ENCODE data around the gene NR6A1.

Gene NR6A1

DNA sequence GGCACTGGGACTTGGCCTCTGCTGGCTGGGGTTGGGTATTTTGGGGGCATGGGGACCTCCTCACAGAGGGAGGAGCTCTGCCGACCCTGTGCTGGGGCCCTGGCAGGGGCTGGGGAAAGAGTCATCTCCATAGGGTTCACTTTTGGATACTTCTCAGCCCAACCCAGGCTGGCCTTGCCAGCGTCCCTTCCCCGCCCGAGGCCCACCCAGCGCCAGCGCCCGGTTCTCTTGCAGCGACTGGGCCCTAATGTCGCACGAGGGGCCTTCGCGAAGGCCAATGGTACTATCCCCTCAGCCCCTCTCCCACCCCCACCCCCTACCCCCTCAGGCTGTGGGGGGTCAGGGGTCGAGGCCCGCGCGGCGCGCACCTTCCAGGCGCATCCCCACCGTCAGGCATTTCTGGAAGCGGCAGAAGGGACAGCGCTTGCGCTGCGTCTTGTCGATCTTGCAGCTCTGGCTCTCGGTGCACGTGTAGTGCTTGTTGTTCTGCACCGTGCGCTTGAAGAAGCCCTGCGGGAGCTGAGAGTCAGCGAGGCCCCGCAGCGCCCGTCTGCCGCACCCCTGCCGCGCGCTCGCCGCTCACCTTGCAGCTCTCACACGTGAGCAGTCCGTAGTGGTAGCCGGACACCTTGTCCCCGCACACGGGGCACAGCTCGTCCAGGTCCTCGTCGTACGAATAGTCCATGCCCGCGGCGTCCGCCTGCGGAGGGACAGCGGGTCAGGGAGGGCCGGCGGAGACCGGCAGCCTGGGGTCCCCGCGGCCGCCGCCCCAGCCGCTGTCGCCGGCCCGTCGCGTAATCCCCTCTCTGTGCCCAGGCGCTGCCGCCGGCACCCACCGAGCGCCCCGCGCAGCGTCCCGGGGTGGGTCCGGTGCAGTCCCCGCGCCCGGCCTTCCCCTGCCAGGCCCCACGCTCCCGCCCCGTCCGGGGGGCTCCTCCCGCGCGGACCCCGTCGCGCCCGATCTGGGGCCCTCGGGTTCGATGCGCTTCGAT is 268.1 kb downstream of the NR6A1 start:
- no peak overlapping the region for H3K27ac ChIP-seq
- no peaks in the 10 kb centered on the region for H3K9me3 ChIP-seq (ENCODE audit: control insufficient read depth, low read length)
- TF ChIP-seq, protein P1, sequence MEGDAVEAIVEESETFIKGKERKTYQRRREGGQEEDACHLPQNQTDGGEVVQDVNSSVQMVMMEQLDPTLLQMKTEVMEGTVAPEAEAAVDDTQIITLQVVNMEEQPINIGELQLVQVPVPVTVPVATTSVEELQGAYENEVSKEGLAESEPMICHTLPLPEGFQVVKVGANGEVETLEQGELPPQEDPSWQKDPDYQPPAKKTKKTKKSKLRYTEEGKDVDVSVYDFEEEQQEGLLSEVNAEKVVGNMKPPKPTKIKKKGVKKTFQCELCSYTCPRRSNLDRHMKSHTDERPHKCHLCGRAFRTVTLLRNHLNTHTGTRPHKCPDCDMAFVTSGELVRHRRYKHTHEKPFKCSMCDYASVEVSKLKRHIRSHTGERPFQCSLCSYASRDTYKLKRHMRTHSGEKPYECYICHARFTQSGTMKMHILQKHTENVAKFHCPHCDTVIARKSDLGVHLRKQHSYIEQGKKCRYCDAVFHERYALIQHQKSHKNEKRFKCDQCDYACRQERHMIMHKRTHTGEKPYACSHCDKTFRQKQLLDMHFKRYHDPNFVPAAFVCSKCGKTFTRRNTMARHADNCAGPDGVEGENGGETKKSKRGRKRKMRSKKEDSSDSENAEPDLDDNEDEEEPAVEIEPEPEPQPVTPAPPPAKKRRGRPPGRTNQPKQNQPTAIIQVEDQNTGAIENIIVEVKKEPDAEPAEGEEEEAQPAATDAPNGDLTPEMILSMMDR (IDR thresholded peaks at IDR 0.05) = no peak
- no peaks in the 10 kb centered on the region for H3K79me2 ChIP-seq
- no peak overlapping the region for H3K4me2 ChIP-seq (ENCODE audit: low read length)
- H3K9ac ChIP-seq = no peak overlapping the region
- H3K4me1 ChIP-seq = no peaks in the 10 kb centered on the region
- H3K36me3 ChIP-seq (ENCODE audit: control insufficient read depth, insufficient read depth, low read length) = no peaks in the 10 kb centered on the region
- H2AFZ ChIP-seq = peak overlapping the region; percentile 42
- no peak overlapping the region for H3K4me3 ChIP-seq (ENCODE audit: low read depth, low read length)
- peaks cover 8% of the 10 kb centered on the region for H3K27me3 ChIP-seq (ENCODE audit: control insufficient read depth, insufficient read depth, low read length)

DNA sequence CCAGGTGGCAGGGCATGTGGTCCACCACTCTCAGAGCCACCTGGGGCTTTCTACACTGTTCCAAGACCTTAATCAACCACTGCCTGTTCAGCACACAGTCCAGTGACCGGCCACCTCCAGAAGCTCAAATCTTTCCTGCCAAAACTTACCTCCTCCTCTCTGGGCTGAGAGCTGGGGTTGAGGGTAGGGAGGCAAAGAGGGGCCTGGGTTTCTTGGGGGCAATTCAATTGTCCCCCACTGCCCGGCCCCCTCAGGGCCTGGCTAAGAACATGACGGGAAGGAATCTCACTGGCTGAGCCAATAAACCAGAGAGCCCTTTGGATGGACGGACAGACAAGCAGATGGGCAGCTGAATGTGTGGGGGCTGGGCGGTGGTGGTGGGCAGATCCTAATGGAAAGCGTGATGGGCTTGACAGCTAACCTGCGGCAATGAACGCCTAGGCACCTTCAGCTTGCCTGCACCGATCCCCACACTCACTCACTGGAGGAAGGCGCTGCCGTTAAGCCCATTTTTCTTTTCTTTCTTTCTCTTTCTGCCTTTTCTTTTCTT is 269.3 kb downstream of the NR6A1 start:
- no peaks in the 10 kb centered on the region for H3K4me1 ChIP-seq
- no peak overlapping the region for H3K27ac ChIP-seq
- TF ChIP-seq, protein P1 (IDR thresholded peaks at IDR 0.05) = no peak
- no peaks in the 10 kb centered on the region for H3K36me3 ChIP-seq (ENCODE audit: control insufficient read depth, insufficient read depth, low read length)
- H3K9me3 ChIP-seq (ENCODE audit: control insufficient read depth, low read length) = no peaks in the 10 kb centered on the region
- H3K79me2 ChIP-seq = no peaks in the 10 kb centered on the region
- H3K9ac ChIP-seq = no peak overlapping the region
- no peak overlapping the region for H3K4me2 ChIP-seq (ENCODE audit: low read length)
- H3K4me3 ChIP-seq (ENCODE audit: low read depth, low read length) = no peak overlapping the region
- no peak overlapping the region for H2AFZ ChIP-seq
- H3K27me3 ChIP-seq (ENCODE audit: control insufficient read depth, insufficient read depth, low read length) = peaks cover 8% of the 10 kb centered on the region

DNA sequence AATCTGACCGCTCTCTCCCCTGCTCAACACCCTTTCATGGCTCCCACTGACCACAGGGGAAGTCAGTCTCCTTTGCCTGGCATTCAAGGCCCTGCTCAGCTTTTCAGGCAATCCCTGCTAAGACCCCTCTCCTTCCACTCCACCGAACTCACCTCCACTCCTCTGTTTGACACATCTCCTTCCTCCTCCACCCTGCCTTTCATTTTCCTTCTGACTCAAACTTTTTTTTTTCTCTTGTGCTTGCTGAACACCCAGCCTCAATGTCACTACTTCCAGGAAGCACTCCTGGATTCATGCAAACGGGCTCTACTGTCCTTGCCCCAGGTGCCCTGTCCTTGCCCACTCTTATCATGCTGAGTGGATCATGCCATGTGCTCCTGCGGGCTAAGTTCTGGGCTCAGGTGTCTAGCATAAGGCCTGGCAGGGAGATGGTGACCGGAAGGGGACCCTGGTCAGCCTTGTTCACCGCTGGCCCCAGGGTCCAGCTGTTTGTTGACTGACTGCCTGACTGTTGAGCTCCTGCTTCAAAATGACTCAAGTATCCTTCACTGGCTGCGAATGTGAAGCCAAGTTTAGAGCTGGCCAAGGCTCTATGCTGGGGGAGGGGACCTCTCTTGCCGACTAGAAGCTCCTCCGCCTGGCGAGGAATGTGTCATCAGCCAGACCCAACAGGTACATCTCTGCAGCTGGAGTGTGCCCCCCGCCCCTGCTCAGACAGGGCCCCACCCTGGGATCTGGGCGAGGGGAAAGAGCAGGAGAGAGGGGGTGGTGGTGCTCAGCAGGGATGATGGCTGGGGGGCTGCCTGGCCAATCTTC is 270.1 kb downstream of the NR6A1 start:
- TF ChIP-seq, protein P1 (IDR thresholded peaks at IDR 0.05) = no peak
- H3K9me3 ChIP-seq (ENCODE audit: control insufficient read depth, low read length) = no peaks in the 10 kb centered on the region

DNA sequence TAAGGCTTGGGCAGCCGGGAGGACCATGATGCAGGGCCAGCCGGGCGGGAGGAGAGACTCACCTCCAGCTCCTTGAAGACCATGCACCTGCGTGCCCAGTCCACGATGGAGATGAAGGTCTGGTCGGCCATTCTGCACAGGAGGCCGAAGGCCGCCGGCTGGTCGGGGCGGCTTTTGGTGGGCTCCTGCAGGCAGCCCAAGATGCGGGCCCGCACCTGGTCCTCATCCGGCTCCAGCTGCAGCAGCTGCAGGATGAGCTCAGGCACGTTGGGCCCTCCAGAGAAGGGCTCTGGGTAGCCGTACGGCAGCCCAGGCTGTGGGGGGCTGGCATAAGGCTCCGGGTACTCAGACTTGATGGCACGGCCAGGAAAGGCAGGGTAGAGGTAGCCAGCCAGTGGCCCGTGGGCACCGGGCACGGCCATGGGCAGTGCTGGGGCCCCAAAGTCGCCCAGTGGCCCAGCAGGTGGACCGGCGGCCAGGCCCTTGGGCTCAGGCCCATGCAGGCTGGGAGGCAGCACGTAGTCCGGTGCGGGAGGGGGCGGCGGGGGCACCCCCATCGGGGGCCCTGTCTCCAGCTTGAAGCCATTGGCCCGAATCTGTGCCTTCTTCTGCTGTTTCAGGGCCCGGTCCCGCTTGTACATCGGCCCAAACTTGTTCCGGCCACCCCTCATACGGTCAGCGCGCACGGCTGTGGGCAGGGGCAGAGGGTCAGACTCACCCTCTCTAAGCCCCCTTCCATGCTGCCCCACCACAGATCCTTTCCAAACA is 270.9 kb downstream of the NR6A1 start:
- no peak overlapping the region for H3K9ac ChIP-seq
- no peaks in the 10 kb centered on the region for H3K9me3 ChIP-seq (ENCODE audit: control insufficient read depth, low read length)
- no peak overlapping the region for H2AFZ ChIP-seq
- no peak overlapping the region for H3K4me2 ChIP-seq (ENCODE audit: low read length)
- TF ChIP-seq, protein P1 (IDR thresholded peaks at IDR 0.05) = no peak
- H3K27me3 ChIP-seq (ENCODE audit: control insufficient read depth, insufficient read depth, low read length) = peaks cover 8% of the 10 kb centered on the region
- no peak overlapping the region for H3K4me3 ChIP-seq (ENCODE audit: low read depth, low read length)
- no peaks in the 10 kb centered on the region for H3K36me3 ChIP-seq (ENCODE audit: control insufficient read depth, insufficient read depth, low read length)
- no peak overlapping the region for H3K27ac ChIP-seq
- H3K79me2 ChIP-seq = no peaks in the 10 kb centered on the region
- H3K4me1 ChIP-seq = no peaks in the 10 kb centered on the region

More for the DNA sequence above, 270.1 kb downstream of the NR6A1 start:
- Histone ChIP-seq H3K36me3 (ENCODE audit: control insufficient read depth, insufficient read depth, low read length) (no peaks in the 10 kb centered on the region), H3K4me3 (ENCODE audit: low read depth, low read length) (no peak overlapping the region), H3K4me2 (ENCODE audit: low read length) (no peak overlapping the region), H3K9ac (no peak overlapping the region), H3K4me1 (no peaks in the 10 kb centered on the region), H3K27ac (no peak overlapping the region), H3K79me2 (no peaks in the 10 kb centered on the region), H3K27me3 (ENCODE audit: control insufficient read depth, insufficient read depth, low read length) (peaks cover 8% of the 10 kb centered on the region), H2AFZ (no peak overlapping the region)

Measured in parathyroid adenoma (tissue), 2 donors.